ENCODE measurements around the gene CNGA1.

CNGA1 gene

GRCh38 chr4:47899639-47900038, 116.8 kb downstream of the CNGA1 start:
- no peak for DNase-seq (ENCODE audit: low read depth)

- DNase-seq (ENCODE audit: low read depth) = no peak
Observed at GRCh38 chr4:47891928-47892327, 124.6 kb downstream of the CNGA1 start.

All from ELR (cell line).